Measurements from ENCODE around the gene FBLN1. TPM values are rescaled to one million over a fixed set of nuclear protein-coding genes. Genes with fewer than 3 reads are reported as not detected.

Gene FBLN1
- total RNA-seq, 1 experiment from 2014 or later, result 28.6 TPM

GRCh38 chr22:45505991-45506747 lies 3.5 kb downstream of the FBLN1 start:
- Mint-ChIP-seq H3K27ac (ENCODE audit: unreplicated experiment) (no peak overlapping the region), H3K27me3 (ENCODE audit: unreplicated experiment) (peaks cover 12% of the 10 kb centered on the region), H3K4me1 (ENCODE audit: low read depth, unreplicated experiment) (no peaks in the 10 kb centered on the region), H3K9me3 (ENCODE audit: low read depth, unreplicated experiment) (no peaks in the 10 kb centered on the region), H3K36me3 (ENCODE audit: insufficient read depth, unreplicated experiment) (no peaks in the 10 kb centered on the region), H3K4me3 (ENCODE audit: low read depth, unreplicated experiment) (no peak overlapping the region)
- no peak for DNase-seq
- TF ChIP-seq, protein P1, sequence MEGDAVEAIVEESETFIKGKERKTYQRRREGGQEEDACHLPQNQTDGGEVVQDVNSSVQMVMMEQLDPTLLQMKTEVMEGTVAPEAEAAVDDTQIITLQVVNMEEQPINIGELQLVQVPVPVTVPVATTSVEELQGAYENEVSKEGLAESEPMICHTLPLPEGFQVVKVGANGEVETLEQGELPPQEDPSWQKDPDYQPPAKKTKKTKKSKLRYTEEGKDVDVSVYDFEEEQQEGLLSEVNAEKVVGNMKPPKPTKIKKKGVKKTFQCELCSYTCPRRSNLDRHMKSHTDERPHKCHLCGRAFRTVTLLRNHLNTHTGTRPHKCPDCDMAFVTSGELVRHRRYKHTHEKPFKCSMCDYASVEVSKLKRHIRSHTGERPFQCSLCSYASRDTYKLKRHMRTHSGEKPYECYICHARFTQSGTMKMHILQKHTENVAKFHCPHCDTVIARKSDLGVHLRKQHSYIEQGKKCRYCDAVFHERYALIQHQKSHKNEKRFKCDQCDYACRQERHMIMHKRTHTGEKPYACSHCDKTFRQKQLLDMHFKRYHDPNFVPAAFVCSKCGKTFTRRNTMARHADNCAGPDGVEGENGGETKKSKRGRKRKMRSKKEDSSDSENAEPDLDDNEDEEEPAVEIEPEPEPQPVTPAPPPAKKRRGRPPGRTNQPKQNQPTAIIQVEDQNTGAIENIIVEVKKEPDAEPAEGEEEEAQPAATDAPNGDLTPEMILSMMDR (IDR thresholded peaks at IDR 0.05; ENCODE audit: unreplicated experiment), result no peak
- no TSS peak for BruUV-seq (replicated peaks)
- CTCF ChIA-PET, result no interaction called here
- intact Hi-C loops (cut with micrococcal nuclease; ENCODE audit: unreplicated experiment), result no loop called here

GRCh38 chr22:45506816-45507360 lies 4.2 kb downstream of the FBLN1 start:
- no peak overlapping the region for H3K4me3 Mint-ChIP-seq (ENCODE audit: low read depth, unreplicated experiment)
- no peak overlapping the region for H3K27ac Mint-ChIP-seq (ENCODE audit: unreplicated experiment)
- CTCF ChIA-PET, result no interaction called here
- H3K36me3 Mint-ChIP-seq (ENCODE audit: insufficient read depth, unreplicated experiment), result no peaks in the 10 kb centered on the region
- TF ChIP-seq, protein P1 (IDR thresholded peaks at IDR 0.05; ENCODE audit: unreplicated experiment), result no peak
- no peaks in the 10 kb centered on the region for H3K9me3 Mint-ChIP-seq (ENCODE audit: low read depth, unreplicated experiment)
- H3K27me3 Mint-ChIP-seq (ENCODE audit: unreplicated experiment), result peaks cover 12% of the 10 kb centered on the region
- H3K4me1 Mint-ChIP-seq (ENCODE audit: low read depth, unreplicated experiment), result no peaks in the 10 kb centered on the region
- intact Hi-C loops (cut with micrococcal nuclease; ENCODE audit: unreplicated experiment), result no loop called here
- BruUV-seq (replicated peaks), result no TSS peak
- no peak for DNase-seq

GRCh38 chr22:45507798-45508197 lies 5.1 kb downstream of the FBLN1 start:
- Mint-ChIP-seq H3K9me3 (ENCODE audit: low read depth, unreplicated experiment) (no peaks in the 10 kb centered on the region), H3K36me3 (ENCODE audit: insufficient read depth, unreplicated experiment) (no peaks in the 10 kb centered on the region), H3K4me1 (ENCODE audit: low read depth, unreplicated experiment) (no peaks in the 10 kb centered on the region), H3K4me3 (ENCODE audit: low read depth, unreplicated experiment) (no peak overlapping the region), H3K27ac (ENCODE audit: unreplicated experiment) (no peak overlapping the region), H3K27me3 (ENCODE audit: unreplicated experiment) (peaks cover 12% of the 10 kb centered on the region)
- TF ChIP-seq, protein P1 (IDR thresholded peaks at IDR 0.05; ENCODE audit: unreplicated experiment), result no peak
- intact Hi-C loops (cut with micrococcal nuclease; ENCODE audit: unreplicated experiment), result no loop called here
- DNase-seq, result no peak
- CTCF ChIA-PET, result no interaction called here
- no TSS peak for BruUV-seq (replicated peaks)

GRCh38 chr22:45508814-45509213 lies 6.1 kb downstream of the FBLN1 start:
- H3K27ac Mint-ChIP-seq (ENCODE audit: unreplicated experiment), result no peak overlapping the region
- no peak overlapping the region for H3K4me3 Mint-ChIP-seq (ENCODE audit: low read depth, unreplicated experiment)
- CTCF ChIA-PET, result no interaction called here
- no peak for DNase-seq
- no peaks in the 10 kb centered on the region for H3K4me1 Mint-ChIP-seq (ENCODE audit: low read depth, unreplicated experiment)
- intact Hi-C loops (cut with micrococcal nuclease; ENCODE audit: unreplicated experiment), result no loop called here
- H3K27me3 Mint-ChIP-seq (ENCODE audit: unreplicated experiment), result peaks cover 12% of the 10 kb centered on the region
- TF ChIP-seq, protein P1 (IDR thresholded peaks at IDR 0.05; ENCODE audit: unreplicated experiment), result no peak
- BruUV-seq (replicated peaks), result no TSS peak
- no peaks in the 10 kb centered on the region for H3K36me3 Mint-ChIP-seq (ENCODE audit: insufficient read depth, unreplicated experiment)
- H3K9me3 Mint-ChIP-seq (ENCODE audit: low read depth, unreplicated experiment), result no peaks in the 10 kb centered on the region
